HS-5 (cell line): ENCODE data around the gene SEPTIN8.

ENCODE experiments used
- DNase-seq: peaks from one replicate; pipeline ENCODE4 v3.0.0-alpha.2; 2012; ENCODE audit warnings: low read depth

SEPTIN8 gene, protein sequence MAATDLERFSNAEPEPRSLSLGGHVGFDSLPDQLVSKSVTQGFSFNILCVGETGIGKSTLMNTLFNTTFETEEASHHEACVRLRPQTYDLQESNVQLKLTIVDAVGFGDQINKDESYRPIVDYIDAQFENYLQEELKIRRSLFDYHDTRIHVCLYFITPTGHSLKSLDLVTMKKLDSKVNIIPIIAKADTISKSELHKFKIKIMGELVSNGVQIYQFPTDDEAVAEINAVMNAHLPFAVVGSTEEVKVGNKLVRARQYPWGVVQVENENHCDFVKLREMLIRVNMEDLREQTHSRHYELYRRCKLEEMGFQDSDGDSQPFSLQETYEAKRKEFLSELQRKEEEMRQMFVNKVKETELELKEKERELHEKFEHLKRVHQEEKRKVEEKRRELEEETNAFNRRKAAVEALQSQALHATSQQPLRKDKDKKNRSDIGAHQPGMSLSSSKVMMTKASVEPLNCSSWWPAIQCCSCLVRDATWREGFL

DNA sequence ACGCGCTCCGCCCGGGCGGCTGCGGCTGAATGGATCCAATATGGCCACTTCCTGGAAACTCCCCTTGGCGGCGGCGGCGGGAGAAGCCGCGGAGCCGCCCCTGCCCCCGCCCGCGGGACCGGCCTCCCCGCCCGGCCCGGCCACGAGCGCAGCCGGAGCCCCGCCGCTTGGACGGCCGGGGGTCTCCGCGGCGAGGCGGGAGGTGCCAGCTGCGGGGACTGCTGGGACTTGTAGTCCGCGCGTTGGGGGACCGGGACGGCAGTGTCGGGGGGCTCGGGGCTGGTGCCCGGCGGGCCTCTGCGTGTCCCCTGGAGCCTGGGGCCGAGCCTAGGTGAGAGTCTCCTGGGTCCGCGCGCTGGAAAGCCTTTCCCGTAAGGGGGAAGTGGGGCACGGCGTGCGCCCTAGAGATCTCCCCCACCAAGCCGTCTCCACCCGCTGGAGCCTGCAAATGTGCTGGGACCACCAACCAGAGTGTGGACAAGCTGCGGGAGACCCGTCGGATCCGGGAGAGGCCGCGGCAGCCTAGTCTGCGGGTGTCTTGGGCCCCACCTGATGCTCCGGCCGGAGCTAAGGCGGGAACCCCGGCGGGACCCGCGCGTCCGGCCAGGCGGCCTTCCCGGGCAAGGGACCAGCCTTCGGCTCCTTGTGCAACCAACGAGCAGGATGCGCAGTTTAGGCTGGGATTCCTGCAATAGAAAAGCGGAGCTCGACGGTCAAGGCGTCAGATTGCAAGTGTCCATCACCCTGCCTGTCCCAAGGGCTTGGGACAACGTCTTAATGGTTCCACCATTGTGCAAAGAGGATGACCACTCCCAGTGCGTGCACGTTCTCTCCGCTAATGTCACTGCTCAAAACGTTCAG, at the start of gene SEPTIN8:
Gene SEPTIN8 (minus strand): TSS at position 31 of the 861 bp plus-strand sequence. CDS start 102 bp downstream, outside the sequence.
- DNase-seq = no peak

DNA sequence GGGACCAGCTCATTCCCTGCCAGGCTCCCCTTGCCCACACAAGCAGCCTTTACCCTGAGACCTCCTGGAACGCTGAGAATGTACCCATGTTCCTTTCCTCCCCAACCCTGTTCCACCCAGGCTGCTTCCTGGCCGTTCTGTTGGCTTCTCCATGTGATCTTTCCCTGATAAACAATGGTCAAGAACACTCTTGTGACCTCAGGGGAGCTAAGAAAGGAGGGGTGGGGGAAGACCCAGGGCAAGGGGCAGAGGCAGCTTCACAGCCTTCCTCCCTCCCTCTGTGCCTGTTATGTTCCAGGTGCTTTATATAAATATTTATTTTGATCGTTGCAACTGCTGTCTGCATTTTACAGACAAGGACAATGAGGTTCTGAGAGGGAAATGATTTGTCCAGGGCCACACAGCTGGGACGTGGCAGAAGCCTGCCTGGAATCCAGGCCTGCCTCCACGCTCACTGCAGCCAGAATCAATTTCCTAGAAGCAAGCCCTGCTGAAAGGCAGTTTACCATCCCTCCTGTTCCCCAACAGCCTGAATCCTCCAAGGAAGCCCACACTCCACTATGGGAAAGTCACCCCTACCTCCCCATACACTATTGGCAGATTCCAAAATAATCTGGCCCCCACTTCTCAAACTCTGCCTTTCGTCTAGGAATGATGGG, 49.5 kb upstream of the SEPTIN8 start:
- no peak for DNase-seq

DNA sequence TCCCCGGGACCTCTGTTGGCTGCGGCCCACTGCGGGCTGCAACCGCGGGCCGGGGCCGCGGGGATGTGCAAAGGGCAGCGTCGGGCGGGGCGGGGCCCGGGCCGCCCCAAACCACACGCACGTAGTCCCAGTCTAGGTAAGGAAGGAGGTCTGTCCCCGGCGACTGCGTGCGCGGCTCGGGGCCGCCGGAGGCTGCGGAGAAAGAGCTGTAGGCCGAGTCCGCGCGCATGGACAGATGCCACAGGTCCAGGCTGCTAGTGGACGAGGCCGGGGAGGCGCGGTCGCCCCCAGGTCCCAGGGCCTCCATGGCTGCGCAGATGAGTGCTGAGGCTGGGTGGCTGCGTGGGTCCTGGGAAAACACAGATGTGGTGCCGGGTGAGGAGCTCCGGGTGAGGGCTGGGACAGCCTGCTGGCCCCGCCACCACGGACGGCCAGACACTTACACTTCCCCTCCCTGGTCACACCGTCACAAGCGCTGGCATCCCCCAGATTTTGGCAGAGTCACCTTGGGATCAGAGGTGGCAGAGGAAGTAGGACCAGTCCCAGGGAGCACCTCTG, 48.9 kb upstream of the SEPTIN8 start:
- no peak for DNase-seq

DNA sequence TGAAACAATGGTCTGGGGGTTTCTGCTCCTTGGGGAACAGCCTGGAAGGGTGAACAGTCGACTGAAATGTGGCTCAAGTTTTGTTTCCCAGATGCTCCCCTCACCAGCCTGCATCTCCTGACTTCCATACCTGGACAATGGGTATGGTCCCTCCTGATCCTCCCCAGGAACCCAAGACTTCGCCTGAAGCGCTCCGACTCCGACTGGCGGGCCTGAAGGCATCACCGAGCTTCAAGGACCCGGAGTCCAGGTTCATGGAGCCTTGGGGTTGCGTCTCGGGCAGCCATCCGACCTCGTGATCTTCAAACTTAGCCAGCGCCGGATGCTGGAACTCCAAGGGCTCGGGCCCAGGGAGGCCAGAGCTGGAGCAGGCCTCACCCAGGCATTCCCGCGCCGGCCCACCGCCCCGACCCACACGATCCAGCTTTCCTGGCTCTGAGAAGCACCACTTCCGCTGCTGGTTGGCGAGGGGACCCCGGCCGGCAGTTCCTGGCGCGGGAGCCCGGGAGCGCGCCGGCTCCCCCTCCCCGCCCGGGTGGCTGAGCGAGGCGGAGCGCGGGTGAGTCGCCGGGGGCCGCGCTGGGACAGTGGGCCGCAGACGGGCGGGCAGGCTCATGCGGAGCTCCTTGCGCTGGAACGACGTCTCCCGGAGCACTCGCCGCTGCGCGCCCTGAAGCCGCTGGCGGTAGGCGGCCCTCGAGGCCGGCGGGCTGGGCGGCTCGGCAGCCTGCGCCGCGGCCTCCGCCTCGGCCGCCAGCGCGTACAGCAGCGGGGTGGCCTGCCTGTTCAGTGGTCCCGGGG, 48.2 kb upstream of the SEPTIN8 start:
- no peak for DNase-seq

DNA sequence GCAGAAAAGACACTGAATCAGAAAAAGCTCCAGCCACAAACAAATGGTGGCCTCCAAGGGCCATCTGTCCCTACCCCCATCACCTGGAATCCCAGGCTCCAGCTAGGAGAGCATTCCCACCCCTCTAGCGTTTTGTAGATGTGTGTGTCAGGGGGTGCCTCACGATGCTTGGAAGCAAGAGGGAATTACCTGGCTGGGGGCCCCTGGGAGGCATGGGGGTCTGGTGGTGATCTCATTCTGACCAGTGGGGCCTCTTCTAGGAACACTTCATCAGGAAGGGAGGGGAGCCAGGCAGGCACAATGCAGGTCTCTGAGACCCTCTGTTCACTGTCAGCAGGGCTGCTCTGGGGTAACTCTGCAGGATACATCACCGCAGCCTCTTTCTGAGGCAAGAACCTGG, 47.4 kb upstream of the SEPTIN8 start:
- DNase-seq = no peak

DNA sequence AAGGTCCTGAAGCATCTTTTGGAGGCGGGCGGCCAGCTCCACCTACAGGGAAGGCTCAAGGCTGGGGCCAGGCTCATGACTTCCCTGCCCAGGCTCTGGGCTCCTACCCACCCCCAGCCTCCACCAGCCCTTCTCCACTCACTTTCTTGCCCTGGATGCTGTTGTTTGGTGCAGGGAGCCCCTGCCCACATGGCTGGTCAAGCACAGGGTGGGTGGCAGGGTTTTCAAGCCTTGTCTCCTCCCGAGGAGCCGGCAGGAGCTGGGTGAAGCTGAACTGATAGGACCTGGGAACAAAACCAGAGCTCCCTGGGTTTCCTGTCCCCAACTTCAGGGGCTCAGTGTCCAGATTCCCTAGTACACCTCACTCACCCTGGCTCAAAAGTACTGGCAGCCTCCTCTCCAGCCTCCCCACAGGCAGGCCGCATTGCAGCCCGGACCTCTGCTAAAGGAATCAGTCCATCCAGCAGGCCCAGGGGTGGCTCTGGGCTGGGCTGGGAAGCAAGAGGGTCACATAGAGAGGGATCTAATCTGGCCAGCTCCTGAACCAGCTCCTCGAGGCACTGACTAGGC, 46.5 kb upstream of the SEPTIN8 start:
- DNase-seq = no peak

DNA sequence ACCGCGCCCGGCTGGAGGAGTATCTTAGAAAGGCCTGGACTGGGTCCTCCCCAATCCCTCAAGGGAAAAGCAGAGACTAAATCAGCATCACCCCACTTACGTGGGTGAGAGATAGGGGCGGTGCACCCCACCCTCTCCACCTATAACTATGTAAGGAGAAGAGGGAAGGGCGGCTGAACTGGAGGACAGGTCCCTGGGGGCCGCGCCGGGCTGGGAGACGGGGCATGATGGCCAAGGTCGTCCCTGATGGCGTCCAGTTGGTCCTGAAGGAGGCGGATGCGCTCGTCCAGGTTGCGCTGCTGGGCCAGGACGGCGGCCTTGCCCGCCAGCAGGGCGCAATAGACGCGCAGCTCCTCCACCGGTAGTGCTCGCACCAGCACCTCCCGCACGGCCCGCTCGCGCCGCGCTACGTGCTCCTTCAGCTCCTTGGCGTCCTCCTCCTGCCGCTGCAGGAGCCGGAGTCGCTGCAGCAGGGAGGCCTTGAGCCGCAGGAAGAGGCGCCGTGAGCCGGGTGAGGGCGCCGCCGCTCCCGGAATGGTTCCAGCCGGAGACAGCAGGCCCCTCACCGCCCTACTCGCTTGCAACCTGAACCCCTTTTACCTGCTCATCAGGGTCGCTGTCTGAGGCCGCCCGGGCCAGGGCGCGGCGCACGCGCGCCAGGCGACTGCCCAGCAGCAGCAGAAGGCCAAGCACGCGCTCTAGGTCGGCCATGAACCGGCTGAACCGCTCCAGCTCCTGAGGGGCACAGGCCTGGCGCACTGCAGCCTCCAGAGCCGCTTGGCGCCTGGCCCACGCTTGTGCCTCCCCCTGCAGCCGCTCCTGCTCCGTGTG, 45.8 kb upstream of the SEPTIN8 start:
- no peak for DNase-seq

DNA sequence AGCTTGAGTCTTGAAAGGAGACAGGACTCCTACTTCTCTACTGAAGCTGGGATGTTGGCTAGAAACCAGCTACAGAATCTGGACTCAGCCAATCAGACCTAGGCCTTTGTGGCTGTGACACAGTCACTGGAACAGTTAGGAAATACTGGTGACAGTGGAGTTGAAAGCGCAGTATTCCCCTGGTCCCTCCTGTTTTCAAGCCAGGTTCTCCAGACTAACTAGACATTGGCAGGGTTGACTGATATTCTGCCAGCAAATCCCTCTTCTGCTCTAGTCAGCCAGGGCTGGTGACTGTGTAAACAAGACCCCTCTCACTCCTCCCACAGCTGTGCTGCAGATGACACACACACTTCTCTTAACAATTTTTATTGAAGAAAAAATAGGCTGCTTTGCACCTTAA, 44.8 kb upstream of the SEPTIN8 start:
- DNase-seq = no peak

DNA sequence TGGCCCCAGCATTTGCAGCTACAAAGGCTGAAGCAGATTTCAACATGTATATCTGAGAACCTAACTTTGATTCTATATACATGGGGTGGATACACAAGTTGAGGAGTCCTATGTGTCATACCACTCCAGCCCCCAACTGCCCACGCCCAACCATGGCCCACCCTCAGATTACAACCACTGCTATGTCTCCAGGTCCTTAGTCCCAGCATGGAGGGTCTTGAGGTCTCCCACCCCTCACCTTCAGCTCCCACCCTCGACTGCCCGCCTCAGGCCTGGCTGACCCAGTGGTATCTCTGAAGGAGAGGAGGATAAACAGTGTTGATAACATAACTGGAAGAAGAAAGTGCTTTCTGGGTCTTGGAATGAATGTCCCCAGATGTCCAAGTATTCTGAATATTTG, 44.3 kb upstream of the SEPTIN8 start:
- no peak for DNase-seq

DNA sequence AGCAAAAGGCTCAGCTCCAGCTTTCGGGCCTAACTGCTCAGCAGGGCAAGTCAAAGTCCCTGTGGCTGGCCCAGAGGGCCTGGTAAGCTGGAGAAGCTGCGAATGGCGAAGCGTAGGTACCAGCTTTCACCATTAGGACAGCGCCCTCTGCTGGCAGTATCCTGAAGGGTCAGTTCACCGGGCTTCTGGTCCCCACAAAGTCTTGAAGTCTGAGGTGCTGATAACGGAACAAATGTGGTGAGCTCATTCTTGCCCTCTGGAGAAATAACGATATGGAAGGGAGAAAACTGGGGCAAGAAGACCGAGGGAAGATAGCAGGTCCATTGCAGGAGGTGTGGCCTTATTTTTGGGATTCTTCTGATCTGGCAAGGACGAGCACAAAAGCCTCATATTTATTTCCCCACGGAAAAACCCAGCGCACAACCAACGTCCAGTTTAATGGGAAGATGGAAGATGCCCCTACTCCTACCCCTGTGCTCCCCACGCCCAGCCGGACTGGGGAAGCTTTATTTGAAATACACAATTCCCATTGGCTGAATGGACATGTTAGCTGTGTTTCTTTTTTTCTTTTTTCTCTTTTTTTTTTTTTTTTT, 43.2 kb upstream of the SEPTIN8 start:
- DNase-seq = peak; percentile 53

DNA sequence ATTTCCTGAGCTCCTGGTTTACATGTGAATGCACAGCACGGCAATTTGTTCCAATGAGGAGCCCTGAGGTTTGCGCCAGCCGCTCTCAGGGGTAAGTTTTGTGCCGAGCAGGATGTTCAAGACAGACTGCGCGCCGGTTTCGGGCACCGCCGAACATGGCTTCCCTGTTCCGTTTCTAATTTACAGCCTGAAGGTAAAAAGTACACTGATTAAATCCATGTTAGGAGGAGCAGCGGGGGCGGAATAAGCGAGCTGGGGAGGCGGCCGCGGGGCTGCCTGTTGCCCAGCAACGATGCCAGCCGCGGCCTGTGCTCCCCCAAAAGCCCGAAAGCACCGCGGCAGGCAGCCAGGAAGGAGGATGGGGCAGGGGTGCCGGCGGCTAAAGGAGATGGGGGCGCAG, 42.4 kb upstream of the SEPTIN8 start:
- no peak for DNase-seq

DNA sequence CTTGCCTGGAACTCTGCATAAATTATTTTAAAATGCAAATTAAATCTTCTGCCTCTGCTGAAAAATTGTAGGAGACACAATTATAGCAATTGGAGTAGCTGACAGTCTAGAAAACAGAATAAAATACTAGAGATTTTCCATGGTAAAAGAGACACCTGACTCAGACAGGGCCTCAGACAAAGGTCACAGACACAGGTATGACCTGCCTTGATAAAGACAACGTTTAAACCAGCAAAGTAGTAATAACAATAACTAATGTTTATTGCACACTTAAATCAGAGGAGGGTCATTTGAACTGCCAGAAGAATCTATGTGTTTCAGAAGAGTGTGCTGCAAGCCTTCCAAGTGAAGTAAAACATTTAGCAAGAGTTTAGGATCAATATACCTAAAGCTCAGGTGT, 40.0 kb upstream of the SEPTIN8 start:
- DNase-seq = no peak

DNA sequence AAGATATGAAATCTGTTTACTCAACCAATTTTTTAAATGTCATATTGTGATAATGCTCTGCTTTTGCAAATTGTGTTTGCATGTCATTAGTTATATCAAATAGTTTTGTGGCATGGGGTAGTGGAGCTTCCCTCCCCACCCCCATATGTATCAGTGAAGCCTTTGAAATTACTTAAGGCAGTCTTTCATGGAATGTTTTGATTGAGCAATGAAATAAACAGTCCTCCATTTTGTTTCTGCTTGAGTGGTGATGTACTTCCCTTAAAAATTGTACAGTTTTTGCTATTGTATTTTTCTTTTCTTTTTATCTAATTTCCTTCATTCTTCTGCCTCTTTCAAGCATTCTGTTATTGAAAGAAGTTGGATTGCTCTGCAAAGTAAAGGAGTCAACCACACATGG, 39.5 kb upstream of the SEPTIN8 start:
- DNase-seq = no peak

DNA sequence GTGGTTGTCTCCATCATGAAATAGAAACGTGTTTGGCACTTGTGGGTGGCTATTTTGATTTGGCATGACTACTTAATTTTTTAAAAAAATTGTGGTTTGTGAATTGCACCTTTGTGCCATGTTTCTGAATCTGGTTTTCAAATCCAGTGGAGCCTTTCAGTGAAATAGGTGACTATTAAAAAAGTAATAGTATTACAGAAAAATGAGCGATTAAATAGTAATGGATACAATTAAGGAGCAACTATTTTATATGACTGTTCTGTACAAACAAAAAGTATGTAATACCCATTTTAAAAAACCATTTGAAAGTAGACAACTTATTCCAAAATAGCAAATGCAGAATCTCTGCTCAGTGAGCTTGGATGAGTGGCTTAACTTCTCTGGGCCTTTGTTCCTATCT, 39.0 kb upstream of the SEPTIN8 start:
- no peak for DNase-seq

DNA sequence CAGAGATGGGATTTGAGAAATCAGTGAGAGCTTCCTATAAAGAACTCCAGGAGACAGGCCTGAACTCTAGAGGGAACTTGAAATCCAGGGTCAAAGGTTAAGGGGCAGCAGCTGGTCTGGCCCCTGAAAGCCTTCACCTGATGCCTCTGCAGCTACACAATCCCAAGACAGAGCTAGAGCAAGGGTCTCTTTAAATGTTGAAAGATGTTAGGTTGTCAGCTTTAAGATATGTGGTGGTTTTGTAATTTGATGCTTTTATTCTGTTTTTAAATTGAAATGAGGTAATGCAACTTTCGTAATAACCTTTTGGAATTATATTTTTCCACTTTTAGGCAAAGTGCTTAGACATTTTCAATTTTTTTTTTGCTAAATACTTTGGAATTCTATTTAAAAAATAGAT, 38.4 kb upstream of the SEPTIN8 start:
- no peak for DNase-seq

DNA sequence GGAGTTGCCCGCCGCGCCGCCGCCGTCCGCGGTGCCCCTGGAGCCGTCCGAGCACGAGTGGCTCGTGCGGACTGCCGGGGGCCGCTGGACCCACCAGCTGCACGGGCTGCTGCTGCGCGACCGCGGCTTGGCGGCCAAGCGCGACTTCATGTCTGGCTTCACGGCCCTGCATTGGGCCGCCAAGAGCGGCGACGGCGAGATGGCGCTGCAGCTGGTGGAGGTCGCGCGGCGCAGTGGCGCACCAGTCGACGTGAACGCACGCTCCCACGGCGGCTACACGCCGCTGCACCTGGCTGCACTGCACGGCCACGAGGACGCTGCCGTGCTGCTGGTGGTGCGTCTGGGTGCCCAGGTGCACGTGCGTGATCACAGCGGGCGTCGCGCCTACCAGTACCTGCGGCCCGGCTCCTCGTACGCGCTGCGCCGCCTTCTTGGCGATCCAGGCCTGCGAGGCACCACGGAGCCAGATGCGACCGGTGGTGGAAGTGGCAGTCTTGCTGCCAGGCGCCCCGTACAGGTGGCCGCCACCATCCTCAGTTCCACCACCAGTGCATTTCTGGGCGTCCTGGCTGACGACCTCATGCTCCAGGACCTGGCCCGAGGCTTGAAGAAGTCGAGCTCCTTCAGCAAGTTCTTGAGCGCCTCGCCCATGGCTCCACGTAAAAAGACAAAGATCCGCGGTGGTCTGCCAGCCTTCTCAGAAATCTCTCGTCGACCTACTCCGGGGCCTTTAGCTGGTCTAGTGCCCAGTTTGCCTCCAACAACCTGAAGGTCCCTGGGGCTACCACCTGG, 37.7 kb upstream of the SEPTIN8 start:
- DNase-seq = no peak

DNA sequence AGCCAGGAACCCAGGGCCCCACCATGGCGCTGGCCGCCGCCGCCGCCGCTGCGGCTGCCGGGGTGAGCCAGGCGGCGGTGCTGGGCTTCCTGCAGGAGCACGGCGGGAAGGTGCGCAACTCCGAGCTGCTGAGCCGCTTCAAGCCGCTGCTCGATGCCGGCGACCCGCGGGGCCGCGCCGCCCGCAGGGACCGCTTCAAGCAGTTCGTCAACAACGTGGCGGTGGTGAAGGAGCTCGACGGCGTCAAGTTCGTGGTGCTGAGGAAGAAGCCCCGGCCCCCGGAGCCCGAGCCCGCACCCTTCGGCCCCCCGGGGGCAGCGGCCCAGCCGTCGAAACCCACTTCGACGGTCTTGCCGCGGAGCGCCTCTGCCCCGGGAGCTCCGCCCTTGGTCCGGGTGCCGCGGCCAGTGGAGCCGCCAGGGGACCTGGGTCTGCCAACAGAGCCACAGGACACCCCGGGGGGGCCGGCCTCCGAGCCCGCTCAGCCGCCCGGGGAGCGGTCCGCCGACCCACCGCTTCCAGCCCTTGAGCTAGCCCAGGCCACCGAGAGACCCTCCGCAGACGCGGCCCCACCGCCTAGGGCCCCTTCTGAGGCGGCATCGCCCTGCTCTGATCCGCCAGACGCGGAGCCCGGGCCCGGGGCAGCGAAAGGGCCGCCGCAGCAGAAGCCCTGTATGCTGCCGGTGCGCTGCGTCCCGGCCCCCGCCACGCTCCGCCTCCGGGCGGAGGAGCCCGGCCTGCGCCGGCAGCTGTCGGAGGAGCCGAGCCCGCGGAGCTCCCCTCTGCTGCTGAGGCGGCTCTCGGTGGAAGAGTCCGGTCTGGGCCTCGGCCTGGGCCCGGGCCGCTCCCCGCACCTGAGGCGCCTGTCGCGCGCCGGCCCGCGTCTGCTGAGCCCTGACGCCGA, 36.8 kb upstream of the SEPTIN8 start:
- no peak for DNase-seq
